ENCODE measurements around the gene SPOCK1.

GRCh38 chr5:137395011-137395755 lies 103.9 kb downstream of the SPOCK1 start:
- TF ChIP-seq LEF1 (IDR thresholded peaks at IDR 0.05; ENCODE audit: borderline replicate concordance), result no peak
- TF ChIP-seq L3MBTL2 (conservative IDR thresholded peaks at IDR 0.05), result no peak
- TF ChIP-seq PKNOX1 (IDR thresholded peaks at IDR 0.05), result no peak
- TF ChIP-seq NFRKB (IDR thresholded peaks at IDR 0.05), result no peak
- no peak for TF ChIP-seq SP1 (IDR thresholded peaks at IDR 0.05)
- TF ChIP-seq FOXK2 (IDR thresholded peaks at IDR 0.05), result no peak
- TF ChIP-seq FOXA1 (IDR thresholded peaks at IDR 0.05), result no peak
- TF ChIP-seq BHLHE40 (IDR thresholded peaks at IDR 0.05; ENCODE audit: borderline replicate concordance), result no peak
- TF ChIP-seq FOXM1 (IDR thresholded peaks at IDR 0.05; ENCODE audit: borderline replicate concordance), result no peak

All from HEK293T (cell line).